Activated CD8-positive, alpha-beta memory T cell treated with anti-CD3 and anti-CD28 coated beads, Interleukin-2, amount 50 U/mL, for 4 hours (primary cell): ENCODE results near the gene FUT7.
"Not testable (repeated sequence)": the region's sequence is repeated elsewhere in the genome, so short reads cannot be mapped to it uniquely, and the experiment has no call there.

Experiments
- DNase-seq: peaks from one replicate; pipeline ENCODE4 v3.0.0-alpha.2; 2020

Gene FUT7

DNA sequence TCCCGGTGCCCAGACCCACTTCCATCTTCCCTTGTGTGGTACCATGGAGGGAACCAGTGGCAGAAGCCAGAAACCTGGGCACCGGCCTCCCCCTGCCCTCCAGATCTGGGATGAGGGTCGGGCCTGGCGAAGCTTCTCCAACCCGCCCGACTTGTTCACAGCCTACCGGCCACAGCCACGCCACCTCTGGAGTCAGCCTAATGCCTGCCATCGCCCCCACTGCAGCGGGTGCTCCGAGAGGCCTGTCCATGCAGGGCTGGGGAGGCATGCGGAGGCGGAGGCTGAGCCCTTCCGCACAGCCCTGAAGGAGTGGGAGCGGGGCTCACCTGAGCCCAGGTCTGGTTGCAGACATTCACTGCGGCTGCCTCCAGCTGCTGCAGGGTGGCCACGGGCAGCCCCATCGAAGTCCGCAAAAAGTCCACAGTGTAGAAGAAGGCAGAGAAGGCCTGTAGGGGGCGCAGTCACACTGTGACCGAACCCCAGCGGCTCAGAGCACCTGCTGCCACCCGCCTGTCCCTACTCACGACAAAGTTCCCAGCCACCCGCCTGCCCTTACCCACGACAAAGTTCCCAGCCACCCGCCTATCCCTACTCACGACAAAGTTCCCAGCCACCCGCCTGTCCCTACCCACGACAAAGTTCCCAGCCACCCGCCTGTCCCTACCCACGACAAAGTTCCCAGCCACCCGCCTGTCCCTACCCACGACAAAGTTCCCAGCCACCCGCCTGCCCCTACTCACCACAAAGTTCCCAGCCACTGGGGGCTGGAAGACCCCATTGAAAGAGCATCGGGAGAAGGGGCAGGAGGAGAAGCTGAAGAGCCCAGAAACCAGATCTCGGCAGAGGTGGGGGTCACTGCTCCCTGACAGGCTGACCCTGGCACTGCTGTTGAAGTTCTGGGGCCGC, 17.9 kb upstream of the FUT7 start:
- DNase-seq: peak; percentile 55

DNA sequence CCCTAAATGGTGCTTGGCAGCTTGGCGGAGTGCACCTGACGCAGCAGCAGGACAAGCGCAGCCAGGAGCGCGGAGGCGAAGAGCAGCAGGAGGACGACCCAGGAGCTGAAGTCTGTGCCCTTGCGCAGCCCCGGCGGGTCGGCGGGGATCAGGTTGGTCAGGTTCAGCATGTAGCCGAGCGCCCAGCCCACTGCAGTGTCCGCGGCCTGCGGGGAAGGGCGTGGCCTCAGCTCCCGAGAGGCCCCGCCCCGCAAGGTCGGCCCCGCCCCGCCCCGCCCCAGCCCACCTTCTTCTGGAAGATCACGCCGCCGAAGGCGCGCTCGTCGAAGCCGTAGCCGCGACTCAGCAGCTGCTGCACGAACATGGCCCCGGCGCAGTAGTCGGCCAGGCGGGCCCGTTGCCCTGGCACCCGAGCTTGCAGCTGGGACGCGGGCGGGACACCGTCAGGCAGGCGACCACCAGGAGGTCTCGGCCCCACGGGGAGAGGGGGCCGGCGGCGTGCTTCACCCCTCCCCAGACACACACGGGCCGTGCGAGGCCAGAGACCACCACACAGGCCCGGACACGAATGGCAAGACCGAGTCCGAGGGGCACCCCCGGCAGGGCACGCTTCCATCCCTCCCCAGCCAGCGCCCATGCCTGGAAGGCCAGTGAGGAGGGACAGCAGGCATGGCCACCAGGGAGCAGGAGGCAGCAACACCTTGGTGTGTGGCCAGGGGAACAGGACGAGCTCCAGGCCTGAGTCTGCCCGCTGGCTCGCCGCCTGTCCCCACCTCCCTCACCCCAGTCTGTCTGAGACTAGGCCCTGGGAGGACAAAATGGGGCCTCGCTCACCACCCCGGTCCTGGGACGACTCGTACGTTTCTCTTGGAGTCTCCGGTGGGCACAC, 17.0 kb upstream of the FUT7 start:
- no peak for DNase-seq

DNA sequence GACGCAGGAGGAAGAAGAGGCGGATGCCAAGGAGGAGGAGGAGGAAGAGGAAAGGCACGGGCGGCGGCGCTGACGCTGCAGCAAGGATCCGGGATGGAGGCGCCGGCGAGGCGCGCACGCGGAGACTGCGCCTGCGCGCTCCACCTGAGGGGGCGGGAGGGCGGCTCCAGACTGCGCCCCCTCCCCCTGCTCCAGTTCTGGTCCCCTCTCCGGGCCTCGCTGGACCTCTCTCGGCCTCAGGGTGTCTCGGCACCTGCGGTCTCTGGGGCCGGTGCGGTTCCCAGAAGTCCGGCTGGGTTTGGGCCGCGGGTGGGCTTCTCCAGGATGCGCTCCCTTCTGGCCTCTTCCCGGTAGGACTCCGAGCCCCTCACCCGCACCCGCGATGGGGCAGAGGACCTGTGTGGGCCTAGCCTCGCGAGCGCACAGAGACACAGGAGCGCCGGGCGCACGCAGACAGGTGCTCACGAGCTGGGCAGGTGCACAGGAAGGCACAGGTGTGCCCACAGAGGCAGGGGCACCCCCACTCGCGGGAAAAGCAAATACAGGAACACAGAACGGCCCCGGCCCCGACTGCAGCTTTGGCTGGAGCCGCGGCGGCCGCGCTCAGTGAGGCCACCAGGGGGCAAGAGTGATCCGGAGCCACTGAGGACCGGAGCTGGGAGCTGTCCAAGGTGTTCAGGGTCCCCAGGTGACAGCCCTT, 14.3 kb upstream of the FUT7 start, which contains the start of gene NPDC1:
NPDC1 (minus strand) TSS at position 90 of the 700 bp plus-strand sequence. CDS start 188 bp downstream, outside the sequence.
- DNase-seq: peak; percentile 82

DNA sequence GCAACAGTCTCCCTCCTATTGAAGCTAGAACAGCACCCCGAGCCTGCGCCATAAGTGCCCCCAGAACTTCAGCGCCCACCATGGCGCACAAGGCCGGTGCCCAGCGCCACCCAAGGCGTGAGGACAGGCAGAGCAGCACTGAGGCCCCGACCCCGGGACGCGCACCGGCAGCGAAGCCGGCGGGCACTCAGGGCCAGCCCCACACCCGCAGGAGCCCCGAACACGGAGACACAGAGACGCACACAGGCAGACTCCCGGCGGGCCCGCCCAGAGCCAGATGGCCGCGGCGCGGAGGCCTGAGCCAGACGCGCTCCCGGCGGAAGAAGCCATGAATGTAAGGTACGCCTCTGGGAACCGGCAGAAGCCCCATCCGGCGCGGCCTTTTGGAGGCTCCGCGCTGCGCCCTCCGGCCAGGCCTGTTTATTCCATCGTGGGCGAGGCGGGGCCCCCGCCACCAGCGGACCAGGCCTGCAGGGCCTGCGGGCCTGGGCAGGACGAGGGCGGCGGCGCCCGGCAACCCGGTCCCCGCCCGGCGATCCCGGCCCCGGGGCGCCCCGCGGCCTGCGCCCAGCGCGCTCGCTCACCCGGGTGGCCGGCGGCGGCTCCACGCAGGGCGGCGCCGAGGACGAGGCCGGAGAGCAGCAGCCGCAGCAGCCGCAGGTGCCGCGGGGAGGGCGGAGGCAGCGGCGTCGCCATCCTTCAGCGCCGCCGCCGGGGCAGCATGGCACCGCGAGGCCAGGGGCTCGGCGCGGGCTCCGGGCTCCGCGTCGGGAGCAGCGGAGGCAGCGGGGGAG, 13.6 kb upstream of the FUT7 start:
- DNase-seq: no peak

DNA sequence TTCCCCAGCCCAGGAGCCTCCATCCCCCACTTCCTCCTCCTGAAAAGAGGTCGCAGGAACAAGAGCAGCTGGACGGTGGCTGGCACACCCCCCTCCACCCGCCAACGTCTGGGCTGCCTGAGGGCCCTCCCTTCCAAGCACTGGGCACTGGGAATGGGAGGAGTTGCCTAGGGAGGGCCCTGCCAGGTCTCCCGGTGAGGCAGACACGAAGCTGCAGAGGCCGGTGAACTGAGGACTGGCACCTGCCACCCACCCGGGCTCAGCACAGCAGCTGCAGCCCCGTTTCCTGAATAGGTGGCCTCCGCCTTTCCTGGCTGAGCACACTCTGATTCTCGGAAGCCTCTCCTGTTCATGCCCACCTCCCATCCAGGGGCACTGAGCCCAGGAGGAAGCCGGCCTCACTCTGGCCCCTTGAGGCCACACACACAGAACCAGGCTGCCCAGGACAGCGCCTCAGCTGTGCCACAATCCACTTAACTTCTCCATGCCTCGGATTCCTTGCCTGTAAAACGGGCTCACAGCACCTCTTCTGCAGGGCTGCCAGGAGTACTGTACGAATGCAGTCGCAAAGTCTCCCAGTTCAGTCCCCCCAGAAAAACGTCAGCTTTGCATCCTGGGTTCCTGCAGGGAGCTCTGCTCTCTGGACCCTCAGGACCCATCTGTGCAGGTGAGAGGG, 12.8 kb upstream of the FUT7 start:
- no peak for DNase-seq

GRCh38 chr9:137044037-137044436, 12.1 kb upstream of the FUT7 start:
- DNase-seq: no peak

DNA sequence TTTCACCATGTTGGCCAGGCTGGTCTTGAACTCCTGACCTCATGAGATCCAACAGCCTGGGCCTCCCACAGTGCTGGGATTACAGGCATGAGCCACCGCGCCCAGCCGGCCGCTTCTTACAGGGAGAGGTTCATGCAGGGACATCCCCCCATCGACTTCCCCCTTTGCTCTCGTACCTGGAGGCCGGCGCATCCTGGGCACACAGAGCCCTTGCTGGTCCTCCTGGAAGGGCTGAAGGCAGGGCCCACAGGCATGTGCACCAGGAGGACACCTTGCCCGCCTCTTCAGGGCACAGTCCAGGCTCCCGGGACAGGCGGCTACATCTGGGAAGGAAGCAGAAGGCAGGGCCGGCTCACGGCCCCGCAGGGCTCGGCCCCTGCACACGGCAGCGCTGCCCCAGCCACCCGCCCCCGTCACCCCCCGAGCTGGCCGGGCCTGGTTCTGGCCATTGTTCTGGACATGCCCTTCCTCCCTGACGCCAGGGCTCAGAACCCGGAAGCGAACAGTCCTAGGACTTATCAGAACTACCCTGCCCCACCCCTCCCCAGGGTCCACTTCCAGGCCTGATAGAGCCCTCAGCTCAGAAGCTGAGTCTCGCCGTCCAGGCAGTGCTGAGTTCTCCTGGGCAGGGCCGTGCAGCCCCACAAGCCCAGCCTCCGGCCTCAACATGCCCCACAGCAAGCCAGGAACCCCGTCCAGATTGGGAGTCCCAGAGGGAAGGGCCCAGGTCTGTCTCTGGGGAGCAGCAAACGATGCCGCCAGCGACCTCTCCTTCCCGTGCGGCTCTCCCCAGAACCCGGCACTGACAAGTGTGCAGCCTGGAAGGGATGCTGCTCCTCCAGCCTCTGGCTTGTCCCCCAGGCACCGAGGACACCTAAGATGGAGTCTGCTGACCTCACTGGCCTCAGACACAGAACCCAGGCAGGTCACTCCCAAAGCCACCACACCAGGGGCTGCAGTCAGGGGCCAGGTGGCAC, 11.2 kb upstream of the FUT7 start:
- no peak for DNase-seq

DNA sequence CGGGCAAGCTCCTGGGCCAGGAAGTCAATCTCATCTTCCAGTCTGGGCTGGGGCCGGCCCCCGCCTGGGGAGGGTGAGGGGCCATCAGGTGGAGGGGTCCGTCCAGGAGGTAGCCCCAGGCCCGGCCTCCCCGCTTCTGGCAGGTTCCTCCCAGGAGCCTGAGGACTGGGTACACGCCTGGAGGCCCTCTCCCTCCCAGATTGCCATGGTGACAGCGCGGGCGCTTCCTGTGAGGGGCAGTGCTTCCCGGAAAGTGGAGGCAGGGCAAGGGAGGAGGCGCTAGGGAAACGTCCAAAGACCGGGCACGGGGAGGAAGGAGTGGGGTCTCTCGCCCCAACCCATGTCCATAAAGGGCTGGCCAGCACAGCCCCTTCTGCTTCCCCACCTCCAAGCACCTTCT, 9.2 kb upstream of the FUT7 start:
- DNase-seq: no peak

DNA sequence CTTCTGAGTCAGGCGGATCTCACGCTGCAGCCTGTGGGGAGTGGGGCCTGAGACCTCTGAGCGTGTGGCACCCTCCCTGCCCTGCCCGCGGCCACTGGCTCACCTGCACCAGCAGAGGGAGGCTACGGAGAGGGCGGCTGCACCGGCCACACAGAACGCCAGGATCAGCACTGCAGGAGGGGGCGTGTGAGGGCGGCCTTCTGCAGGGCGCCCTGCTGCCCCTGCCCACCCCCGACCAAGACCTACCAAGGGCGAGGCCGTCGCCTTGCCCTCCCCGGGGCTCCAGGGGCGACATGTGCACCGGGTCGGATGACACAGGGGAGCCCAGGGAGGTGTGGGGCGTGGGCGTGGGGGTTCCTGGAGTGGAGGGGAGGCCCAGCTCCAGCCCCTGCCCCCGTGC, 8.7 kb upstream of the FUT7 start:
- DNase-seq: no peak

GRCh38 chr9:137039611-137040366, 7.9 kb upstream of the FUT7 start:
- no peak for DNase-seq

DNA sequence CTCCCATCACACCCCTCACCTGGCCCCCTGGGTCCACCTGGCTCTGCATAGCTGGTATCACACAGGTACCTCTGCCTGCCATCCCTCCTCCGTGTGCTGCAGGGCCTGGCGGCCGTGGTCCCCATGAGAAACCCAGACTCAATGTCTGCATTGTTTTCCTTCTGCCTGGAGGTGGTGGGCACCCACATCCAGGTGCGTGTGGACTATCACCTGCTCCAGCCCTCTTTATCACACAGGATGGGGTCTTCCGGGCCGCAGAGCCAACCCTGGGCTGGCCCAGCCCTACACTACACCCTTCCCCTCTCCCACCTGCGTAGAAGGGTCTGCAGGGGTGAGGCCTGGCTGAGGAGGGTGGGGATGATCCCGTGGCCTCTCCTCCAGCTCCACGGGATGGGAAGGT, 7.0 kb upstream of the FUT7 start:
- DNase-seq: no peak

GRCh38 chr9:137037483-137037882, 5.6 kb upstream of the FUT7 start:
- DNase-seq: no peak

GRCh38 chr9:137037035-137037434, 5.1 kb upstream of the FUT7 start:
- no peak for DNase-seq

DNA sequence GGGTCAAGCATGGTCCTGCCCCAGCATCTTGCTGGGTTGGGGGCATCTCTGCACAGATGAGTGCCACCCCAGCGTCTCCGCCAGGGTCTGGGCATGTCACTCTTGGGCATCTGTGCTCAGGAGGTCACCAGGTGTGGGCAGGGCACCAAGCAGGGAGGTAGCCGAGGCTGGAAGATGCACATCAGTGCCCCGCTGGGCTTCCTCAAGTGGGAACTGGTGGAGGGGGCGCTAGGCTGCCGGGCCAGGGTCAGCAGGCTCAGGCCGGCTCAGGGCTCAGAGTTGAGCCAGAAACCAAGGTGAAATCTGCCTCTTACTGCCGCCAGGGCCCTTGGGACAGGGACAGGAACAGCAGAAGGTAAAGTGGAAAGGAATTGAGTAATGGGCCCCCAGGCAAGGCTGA, 4.0 kb upstream of the FUT7 start:
- no peak for DNase-seq

- no peak for DNase-seq
These were observed 3.6 kb upstream of the FUT7 start for GRCh38 chr9:137035507-137035834.

GRCh38 chr9:137034709-137035506, 3.0 kb upstream of the FUT7 start:
- DNase-seq: peak; percentile 89

GRCh38 chr9:137034039-137034708, 2.3 kb upstream of the FUT7 start:
- no peak for DNase-seq

DNA sequence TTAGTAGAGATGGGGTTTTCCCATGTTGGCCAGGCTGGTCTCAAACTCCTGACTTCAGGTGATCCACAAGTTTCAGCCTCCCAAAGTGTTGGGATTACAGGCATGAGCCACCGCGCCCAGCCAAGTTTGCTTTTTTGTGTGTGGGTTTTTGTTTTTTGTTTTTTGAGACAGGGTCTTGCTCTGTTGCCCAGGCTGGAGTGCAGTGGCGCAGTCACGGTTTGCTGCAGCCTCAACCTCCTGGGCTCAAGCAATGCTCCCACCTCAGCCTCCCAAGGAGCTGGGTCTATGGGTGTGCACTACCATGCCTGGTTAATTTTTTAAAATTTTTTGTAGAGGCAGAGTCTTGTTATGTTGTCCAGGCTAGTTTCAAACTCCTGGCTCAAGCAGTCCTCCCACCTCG, 1.6 kb upstream of the FUT7 start:
- not testable (repeated sequence) for DNase-seq
